ENCODE data around the gene TRMT44.

TRMT44 gene

GRCh38 chr4:8470451-8471024 is 30.0 kb downstream of the TRMT44 start:
- TF ChIP-seq CTCF (IDR thresholded peaks at IDR 0.05; ENCODE audit: low read depth, low read length), result no peak
- H3K4me3 ChIP-seq (ENCODE audit: low read depth, low read length), result no peak overlapping the region

GRCh38 chr4:8471211-8471875 is 30.8 kb downstream of the TRMT44 start:
- no peak for TF ChIP-seq CTCF (IDR thresholded peaks at IDR 0.05; ENCODE audit: low read depth, low read length)
- no peak overlapping the region for H3K4me3 ChIP-seq (ENCODE audit: low read depth, low read length)

- H3K4me3 ChIP-seq (ENCODE audit: low read depth, low read length), result no peak overlapping the region
- TF ChIP-seq CTCF (IDR thresholded peaks at IDR 0.05; ENCODE audit: low read depth, low read length), result no peak
Measured at GRCh38 chr4:8472158-8472688, 31.6 kb downstream of the TRMT44 start.

GRCh38 chr4:8472689-8473197 is 32.2 kb downstream of the TRMT44 start:
- H3K4me3 ChIP-seq (ENCODE audit: low read depth, low read length), result no peak overlapping the region
- TF ChIP-seq CTCF (IDR thresholded peaks at IDR 0.05; ENCODE audit: low read depth, low read length), result no peak

- H3K4me3 ChIP-seq (ENCODE audit: low read depth, low read length), result no peak overlapping the region; the same call in 1 of the 2 replicates
- 0 out of 2 replicates have a peak, but pooled peaks have one; percentile 10 for TF ChIP-seq CTCF (IDR thresholded peaks at IDR 0.05; ENCODE audit: low read depth, low read length)
Measured at GRCh38 chr4:8473198-8473919, 32.8 kb downstream of the TRMT44 start.

GRCh38 chr4:8473920-8474590 is 33.5 kb downstream of the TRMT44 start:
- no peak for TF ChIP-seq CTCF (IDR thresholded peaks at IDR 0.05; ENCODE audit: low read depth, low read length)
- no peak overlapping the region for H3K4me3 ChIP-seq (ENCODE audit: low read depth, low read length)

Measured in WI38 (cell line).